GM19238 (cell line): ENCODE data around the gene INF2.
"Not testable (repeated sequence)": the region's sequence is repeated elsewhere in the genome, so short reads cannot be mapped to it uniquely, and the experiment has no call there.

Experiments used
- DNase-seq: peaks from one replicate; pipeline ENCODE4 v3.0.0; 2011; ENCODE audit warnings: low spot score; ENCODE audit not compliant: insufficient read length

The INF2 gene

GRCh38 chr14:104749111-104749649, 59.8 kb downstream of the INF2 start:
- no peak for DNase-seq

- DNase-seq: no peak
These were observed 60.8 kb downstream of the INF2 start for GRCh38 chr14:104750056-104750752.

- DNase-seq: not testable (repeated sequence)
These were observed 61.3 kb downstream of the INF2 start for GRCh38 chr14:104750753-104751057.

GRCh38 chr14:104751539-104752422, 62.4 kb downstream of the INF2 start:
- DNase-seq: no peak

GRCh38 chr14:104752423-104752734, 63.0 kb downstream of the INF2 start:
- DNase-seq: no peak

GRCh38 chr14:104752735-104753527, 63.5 kb downstream of the INF2 start, which contains the start of gene SIVA1:
SIVA1 (plus strand) TSS chr14:104753147; CDS start chr14:104753202, 55 bp downstream.
- DNase-seq: peak; percentile 100

- DNase-seq: no peak
These were observed 64.3 kb downstream of the INF2 start for GRCh38 chr14:104753528-104754212.

- no peak for DNase-seq
These were observed 64.9 kb downstream of the INF2 start for GRCh38 chr14:104754213-104754851.

GRCh38 chr14:104755621-104756020, 66.2 kb downstream of the INF2 start:
- no peak for DNase-seq

GRCh38 chr14:104756477-104757237, 67.2 kb downstream of the INF2 start:
- no peak for DNase-seq

GRCh38 chr14:104757238-104757585, 67.8 kb downstream of the INF2 start:
- no peak for DNase-seq

GRCh38 chr14:104757681-104758392, 68.4 kb downstream of the INF2 start:
- no peak for DNase-seq

GRCh38 chr14:104758981-104759969, 69.9 kb downstream of the INF2 start:
- no peak for DNase-seq

GRCh38 chr14:104765517-104765916, 76.1 kb downstream of the INF2 start:
- no peak for DNase-seq

GRCh38 chr14:104766256-104766862, 76.9 kb downstream of the INF2 start:
- DNase-seq: no peak

- no peak for DNase-seq
These were observed 77.6 kb downstream of the INF2 start for GRCh38 chr14:104766863-104767633.

GRCh38 chr14:104767634-104767918, 78.2 kb downstream of the INF2 start:
- DNase-seq: no peak
